ENCODE measurements around the gene CDC7. TPM values are rescaled to one million over a fixed set of nuclear protein-coding genes. Genes with fewer than 3 reads are reported as not detected.

CDC7 gene
- total RNA-seq, 1 donor from 2014 or later: 12.3 TPM

GRCh38 chr1:91546301-91546581 is 45.6 kb downstream of the CDC7 start:
- no peak for DNase-seq (ENCODE audit: low read depth)
- no peak for TF ChIP-seq CTCF (conservative IDR thresholded peaks at IDR 0.05; ENCODE audit: low read depth, low read length)
- no peak overlapping the region for H3K4me3 ChIP-seq (ENCODE audit: low read depth, low read length)

GRCh38 chr1:91546876-91547275 is 46.2 kb downstream of the CDC7 start:
- no peak for DNase-seq (ENCODE audit: low read depth)
- no peak for TF ChIP-seq CTCF (conservative IDR thresholded peaks at IDR 0.05; ENCODE audit: low read depth, low read length)
- H3K4me3 ChIP-seq (ENCODE audit: low read depth, low read length): no peak overlapping the region

GRCh38 chr1:91548376-91549040 is 47.9 kb downstream of the CDC7 start:
- H3K4me3 ChIP-seq (ENCODE audit: low read depth, low read length): no peak overlapping the region
- TF ChIP-seq CTCF (conservative IDR thresholded peaks at IDR 0.05; ENCODE audit: low read depth, low read length): no peak
- DNase-seq (ENCODE audit: low read depth): no peak

GRCh38 chr1:91549041-91549735 is 48.5 kb downstream of the CDC7 start:
- no peak for TF ChIP-seq CTCF (conservative IDR thresholded peaks at IDR 0.05; ENCODE audit: low read depth, low read length)
- no peak for DNase-seq (ENCODE audit: low read depth)
- H3K4me3 ChIP-seq (ENCODE audit: low read depth, low read length): no peak overlapping the region

GRCh38 chr1:91550961-91551360 is 50.3 kb downstream of the CDC7 start:
- DNase-seq (ENCODE audit: low read depth): no peak
- TF ChIP-seq CTCF (conservative IDR thresholded peaks at IDR 0.05; ENCODE audit: low read depth, low read length): no peak
- no peak overlapping the region for H3K4me3 ChIP-seq (ENCODE audit: low read depth, low read length)

- DNase-seq (ENCODE audit: low read depth): no peak
- H3K4me3 ChIP-seq (ENCODE audit: low read depth, low read length): no peak overlapping the region
- no peak for TF ChIP-seq CTCF (conservative IDR thresholded peaks at IDR 0.05; ENCODE audit: low read depth, low read length)
Measured at GRCh38 chr1:91552091-91552490, 51.4 kb downstream of the CDC7 start.

GRCh38 chr1:91552596-91552995 is 51.9 kb downstream of the CDC7 start:
- DNase-seq (ENCODE audit: low read depth): no peak
- no peak for TF ChIP-seq CTCF (conservative IDR thresholded peaks at IDR 0.05; ENCODE audit: low read depth, low read length)
- H3K4me3 ChIP-seq (ENCODE audit: low read depth, low read length): no peak overlapping the region
